Suprapubic skin (tissue), 4 donors: Measurements from ENCODE around the gene FAM117A. TPM values are rescaled to one million over a fixed set of nuclear protein-coding genes. Genes with fewer than 3 reads are reported as not detected.

Experiments
- DNase-seq, 2 donors: peaks; one replicate each; pipeline ENCODE4 v3.0.0-alpha.2; 2019; ENCODE audit warnings: low spot score in 2 of 2
- H3K27ac ChIP-seq: fragments of 200-600 bp; sonication (generic); one replicate; pipeline ENCODE4 v1.5.1; 2019
- H3K27me3 ChIP-seq: fragments of 200-600 bp; sonication (generic); one replicate; pipeline ENCODE4 v1.5.1; 2019
- H3K36me3 ChIP-seq: fragments of 200-600 bp; sonication (generic); one replicate; pipeline ENCODE4 v1.5.1; 2019
- H3K4me1 ChIP-seq: fragments of 200-600 bp; sonication (generic); one replicate; pipeline ENCODE4 v1.5.1; 2019
- H3K4me3 ChIP-seq: fragments of 200-600 bp; sonication (generic); one replicate; pipeline ENCODE4 v1.5.1; 2019; ENCODE audit warnings: mild to moderate bottlenecking
- H3K9me3 ChIP-seq: fragments of 200-600 bp; sonication (generic); one replicate; pipeline ENCODE4 v1.5.1; 2019
- EP300 ChIP-seq: sonication (generic); formaldehyde crosslinking; IDR thresholded peaks from one replicate; pipeline ENCODE4 v1.6.1; 2017; ENCODE audit warnings: antibody characterized with exemption
- POLR2A ChIP-seq, 2 donors: fragments of 450-650 bp; IDR thresholded peaks; one replicate each; pipeline ENCODE4 v1.6.1; 2017; ENCODE audit warnings: antibody characterized with exemption in 2 of 2, mild to moderate bottlenecking in 2 of 2, moderate library complexity in 2 of 2
- POLR2AphosphoS5 ChIP-seq, 3 donors: sonication (generic); formaldehyde crosslinking; IDR thresholded peaks; one replicate each; pipeline ENCODE4 v1.6.1; 2017; ENCODE audit warnings: antibody characterized with exemption in 3 of 3
- WGBS: methylation state at CpG from one replicate; pipeline ENCODE4 v1.1.5; 2018; 5-methylcytosine and 5-hydroxymethylcytosine counted together
- total RNA-seq, 4 donors: library from RNA; depleted of rRNA; stranded (reverse); fragments of >200 nt; gene quantifications; one replicate each; pipeline ENCODE4 v1.1.0, GENCODE V29; 2016
- TF ChIP-seq, protein P1 (sequence below), 2 donors: fragments of 200-600 bp in 1 of 2; fragments of 450-650 bp in 1 of 2; sonication (generic) in 1 of 2; IDR thresholded peaks; one replicate each; pipeline ENCODE4 v1.5.1; 2016 to 2019; ENCODE audit warnings: antibody characterized with exemption in 2 of 2, mild to moderate bottlenecking in 1 of 2, moderate library complexity in 1 of 2

The FAM117A gene
- total RNA-seq, 4 donors from 2014 or later, result 24.2 to 47.3 (median 28.7) TPM

DNA sequence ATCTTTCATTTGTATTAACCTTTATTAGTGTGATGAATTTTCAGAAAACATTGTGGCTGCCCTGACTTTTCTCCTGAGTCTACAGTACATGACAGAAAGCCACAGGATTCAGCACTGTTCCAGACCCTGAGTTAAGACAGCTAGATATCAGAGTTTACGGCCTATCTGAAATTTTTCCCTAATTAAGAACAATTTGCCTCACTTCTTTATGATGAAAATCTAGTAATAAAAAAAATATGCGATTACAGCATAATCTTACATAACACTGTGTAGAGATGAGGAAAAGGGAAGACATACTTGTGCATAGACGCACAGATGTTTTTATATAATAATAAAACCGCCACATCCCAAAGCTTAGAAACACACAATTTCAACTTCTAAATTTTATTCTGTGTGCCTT lies 93.3 kb downstream of the FAM117A start:
- 66% methylated on average over 4 of the region's 4 CpGs for whole genome bisulfite sequencing

GRCh38 chr17:49670002-49670401 lies 93.9 kb downstream of the FAM117A start:
- TF ChIP-seq POLR2AphosphoS5 (IDR thresholded peaks at IDR 0.05) (no peak), POLR2A (IDR thresholded peaks at IDR 0.05) (no peak), EP300 (no peak)
- TF ChIP-seq, protein P1, sequence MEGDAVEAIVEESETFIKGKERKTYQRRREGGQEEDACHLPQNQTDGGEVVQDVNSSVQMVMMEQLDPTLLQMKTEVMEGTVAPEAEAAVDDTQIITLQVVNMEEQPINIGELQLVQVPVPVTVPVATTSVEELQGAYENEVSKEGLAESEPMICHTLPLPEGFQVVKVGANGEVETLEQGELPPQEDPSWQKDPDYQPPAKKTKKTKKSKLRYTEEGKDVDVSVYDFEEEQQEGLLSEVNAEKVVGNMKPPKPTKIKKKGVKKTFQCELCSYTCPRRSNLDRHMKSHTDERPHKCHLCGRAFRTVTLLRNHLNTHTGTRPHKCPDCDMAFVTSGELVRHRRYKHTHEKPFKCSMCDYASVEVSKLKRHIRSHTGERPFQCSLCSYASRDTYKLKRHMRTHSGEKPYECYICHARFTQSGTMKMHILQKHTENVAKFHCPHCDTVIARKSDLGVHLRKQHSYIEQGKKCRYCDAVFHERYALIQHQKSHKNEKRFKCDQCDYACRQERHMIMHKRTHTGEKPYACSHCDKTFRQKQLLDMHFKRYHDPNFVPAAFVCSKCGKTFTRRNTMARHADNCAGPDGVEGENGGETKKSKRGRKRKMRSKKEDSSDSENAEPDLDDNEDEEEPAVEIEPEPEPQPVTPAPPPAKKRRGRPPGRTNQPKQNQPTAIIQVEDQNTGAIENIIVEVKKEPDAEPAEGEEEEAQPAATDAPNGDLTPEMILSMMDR (IDR thresholded peaks at IDR 0.05), result no peak
- no peaks in the 10 kb centered on the region for H3K36me3 ChIP-seq

More for the DNA sequence above, 93.3 kb downstream of the FAM117A start:
- Histone ChIP-seq H3K4me3 (no peak overlapping the region), H3K9me3 (no peaks in the 10 kb centered on the region), H3K4me1 (peaks cover 37% of the 10 kb centered on the region), H3K36me3 (no peaks in the 10 kb centered on the region), H3K27me3 (no peaks in the 10 kb centered on the region), H3K27ac (no peak overlapping the region)
- TF ChIP-seq, protein P1 (IDR thresholded peaks at IDR 0.05), result no peak
- TF ChIP-seq EP300 (no peak), POLR2AphosphoS5 (IDR thresholded peaks at IDR 0.05) (no peak)
- DNase-seq, result no peak

DNA sequence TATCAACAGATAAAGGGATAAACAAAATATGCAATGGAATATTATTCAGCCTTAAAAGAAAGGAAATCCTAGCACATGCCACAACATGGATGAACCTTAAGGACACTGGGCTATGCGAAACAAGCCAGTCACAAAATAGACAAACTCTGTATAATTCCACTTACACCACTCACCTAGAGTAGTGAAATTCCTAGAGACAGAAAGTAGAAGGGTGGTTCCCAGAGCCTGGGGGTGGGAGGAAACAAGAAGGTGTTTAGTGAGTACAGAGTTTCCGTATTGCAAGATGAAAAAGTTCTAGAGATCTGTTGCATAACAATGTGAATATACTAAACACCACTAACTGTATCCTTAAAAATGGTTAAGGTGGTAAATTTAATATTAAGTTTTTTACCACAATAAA lies 96.1 kb downstream of the FAM117A start:
- Histone ChIP-seq H3K4me3 (no peak overlapping the region), H3K27ac (no peak overlapping the region), H3K27me3 (no peaks in the 10 kb centered on the region), H3K36me3 (no peaks in the 10 kb centered on the region), H3K4me1 (peaks cover 28% of the 10 kb centered on the region), H3K9me3 (no peaks in the 10 kb centered on the region)
- TF ChIP-seq, protein P1 (IDR thresholded peaks at IDR 0.05), result no peak
- 48% methylated on average over 2 of the region's 2 CpGs for WGBS
- no peak for DNase-seq

More at GRCh38 chr17:49670002-49670401, 93.9 kb downstream of the FAM117A start:
- Histone ChIP-seq H3K9me3 (no peaks in the 10 kb centered on the region), H3K4me3 (no peak overlapping the region), H3K4me1 (peaks cover 31% of the 10 kb centered on the region), H3K27ac (no peak overlapping the region), H3K27me3 (no peaks in the 10 kb centered on the region)
- no peak for DNase-seq
- 86% methylated on average over 1 of the region's 1 CpG for WGBS

- Histone ChIP-seq H3K4me3 (no peak overlapping the region), H3K36me3 (no peaks in the 10 kb centered on the region), H3K4me1 (peaks cover 10% of the 10 kb centered on the region), H3K9me3 (no peaks in the 10 kb centered on the region), H3K27me3 (no peaks in the 10 kb centered on the region), H3K27ac (no peak overlapping the region)
- DNase-seq, result no peak
- WGBS, result 87% methylated on average over 3 of the region's 3 CpGs
- TF ChIP-seq POLR2AphosphoS5 (IDR thresholded peaks at IDR 0.05), result no peak
- TF ChIP-seq, protein P1 (IDR thresholded peaks at IDR 0.05), result no peak
- TF ChIP-seq EP300, result no peak
- TF ChIP-seq POLR2A (IDR thresholded peaks at IDR 0.05), result no peak
Measured at GRCh38 chr17:49664706-49665211, 99.2 kb downstream of the FAM117A start.

Other genes starting within 250 kb of the FAM117A start
- gene NXPH3, start 188.3 kb downstream of the FAM117A start, total RNA-seq, result 1 to 10 TPM; 1.3 to 5.0 (median 1.5) TPM
- gene SPOP, start 86.0 kb downstream of the FAM117A start, total RNA-seq, result 10 to 100 TPM; 26.1 to 59.3 (median 41.7) TPM
- 10 to 100 TPM; 28.8 to 42.9 (median 37.6) TPM for gene SLC35B1, start 56.2 kb downstream of the FAM117A start, total RNA-seq
- gene KAT7, start 24.6 kb upstream of the FAM117A start, total RNA-seq, result 10 to 100 TPM; 37.1 to 71.4 (median 52.2) TPM
- not detected for gene TAC4, start 83.9 kb upstream of the FAM117A start, total RNA-seq
- 1 to 10 TPM; 1.4 to 5.7 (median 3.4) TPM for gene DLX4, start 205.1 kb upstream of the FAM117A start, total RNA-seq
- gene DLX3, start 231.1 kb upstream of the FAM117A start, total RNA-seq, result 10 to 100 TPM; 12.9 to 31.8 (median 23.8) TPM